ENCODE data around the gene PROKR2. TPM values are rescaled to one million over a fixed set of nuclear protein-coding genes. Genes with fewer than 3 reads are reported as not detected.

Gene PROKR2
- polyA plus RNA-seq, 4 donors, result not detected

GRCh38 chr20:5267092-5267491 is 49.7 kb downstream of the PROKR2 start:
- DNase-seq (no peak), FAIRE-seq (no peak)
- Histone ChIP-seq H3K4me1 (ENCODE audit: control insufficient read depth in 3 of 3, insufficient read depth in 2 of 3, low read depth in 1 of 3, low read length in 2 of 3) (no peaks in the 10 kb centered on the region), H3K4me3 (ENCODE audit: low read depth in 1 of 3, low read length in 3 of 3) (no peak overlapping the region), H3K27ac (ENCODE audit: low read depth in 1 of 3, low read length in 2 of 3) (no peak overlapping the region), H3K27me3 (ENCODE audit: control insufficient read depth in 3 of 3, insufficient read depth in 3 of 3, low read length in 3 of 3) (no peaks in the 10 kb centered on the region), H3K36me3 (ENCODE audit: control insufficient read depth in 3 of 3, insufficient read depth in 2 of 3, low read depth in 1 of 3, low read length in 3 of 3) (no peaks in the 10 kb centered on the region), H3K9me3 (ENCODE audit: control insufficient read depth in 2 of 2, insufficient read depth in 1 of 2, low read depth in 1 of 2, low read length in 1 of 2) (no peaks in the 10 kb centered on the region)
- 35 to 42% (median 36%) methylated on average over 1 of the region's 1 CpG for WGBS, 3 donors

Other genes starting within 250 kb of the PROKR2 start
- gene TMEM230, start 203.9 kb downstream of the PROKR2 start, polyA plus RNA-seq, result 100 to 1,000 TPM in 1 of 4 donors, 10 to 100 TPM in 3; 82.3 to 119 (median 84.2) TPM
- 100 to 1,000 TPM in 1 of 4 donors, 10 to 100 TPM in 3; 57.6 to 144 (median 85.9) TPM for gene PCNA, start 197.0 kb downstream of the PROKR2 start, polyA plus RNA-seq
- 10 to 100 TPM in 2 of 4 donors, 1 to 10 TPM in 2; 2.9 to 17.3 (median 9.1) TPM for gene CDS2, start 189.9 kb downstream of the PROKR2 start, polyA plus RNA-seq

Data from small intestine (tissue), 7 donors.